Activated CD8-positive, alpha-beta memory T cell treated with anti-CD3 and anti-CD28 coated beads for 1 hour (primary cell): Measurements from ENCODE around the gene PLK1.
"Not testable (repeated sequence)": the region's sequence is repeated elsewhere in the genome, so short reads cannot be mapped to it uniquely, and the experiment has no call there.

Experiments
- DNase-seq, 2 donors: peaks; one replicate each; pipeline ENCODE4 v3.0.0-alpha.2; 2020; ENCODE audit warnings: low read depth in 1 of 2; ENCODE audit errors: extremely low read depth in 1 of 2

PLK1 gene

GRCh38 chr16:23678430-23679273 is at the start of gene PLK1:
TSS of gene PLK1 (plus strand) at chr16:23678889. CDS start at chr16:23678933, 44 bp downstream.
- DNase-seq, result peak; percentile 14 to 51

- no peak for DNase-seq
Measured at GRCh38 chr16:23629516-23629915, 49.2 kb upstream of the PLK1 start.

GRCh38 chr16:23631874-23632273 is 46.8 kb upstream of the PLK1 start:
- not testable (repeated sequence) for DNase-seq

- no peak for DNase-seq
Measured at GRCh38 chr16:23634461-23635036, 44.1 kb upstream of the PLK1 start.

- no peak for DNase-seq
Measured at GRCh38 chr16:23635958-23636357, 42.7 kb upstream of the PLK1 start.

- DNase-seq, result no peak
Measured at GRCh38 chr16:23640615-23640930, 38.1 kb upstream of the PLK1 start.

GRCh38 chr16:23640931-23641765 is 37.5 kb upstream of the PLK1 start, which contains the start of the genes DCTN5 and PALB2:
TSS of gene DCTN5 (plus strand) at chr16:23641466. CDS start at chr16:23641543, 77 bp downstream.
TSS of gene PALB2 (minus strand) at chr16:23641310. CDS start at chr16:23641157, 153 bp downstream.
- peak; percentile 63 to 72 for DNase-seq

GRCh38 chr16:23642246-23642774 is 36.4 kb upstream of the PLK1 start:
- no peak for DNase-seq

- no peak for DNase-seq
Measured at GRCh38 chr16:23650674-23651416, 27.8 kb upstream of the PLK1 start.

- no peak for DNase-seq
Measured at GRCh38 chr16:23651943-23652468, 26.7 kb upstream of the PLK1 start.

GRCh38 chr16:23663918-23664317 is 14.8 kb upstream of the PLK1 start:
- DNase-seq, result no peak

GRCh38 chr16:23666571-23667354 is 11.9 kb upstream of the PLK1 start:
- DNase-seq, result no peak

- DNase-seq, result no peak
Measured at GRCh38 chr16:23667355-23667659, 11.4 kb upstream of the PLK1 start.

- DNase-seq, result no peak
Measured at GRCh38 chr16:23668225-23668624, 10.5 kb upstream of the PLK1 start.

- DNase-seq, result no peak
Measured at GRCh38 chr16:23668873-23669272, 9.8 kb upstream of the PLK1 start.

- no peak for DNase-seq
Measured at GRCh38 chr16:23670137-23670776, 8.4 kb upstream of the PLK1 start.

- DNase-seq, result no peak
Measured at GRCh38 chr16:23673971-23674614, 4.6 kb upstream of the PLK1 start.

GRCh38 chr16:23676924-23677480 is 1.7 kb upstream of the PLK1 start:
- no peak for DNase-seq
